Bone marrow (tissue), 2 donors: ENCODE results near the gene NUDT8.
"Not testable (repeated sequence)": the region's sequence is repeated elsewhere in the genome, so short reads cannot be mapped to it uniquely, and the experiment has no call there.

Source experiments
- DNase-seq, 2 donors: peaks; one replicate each; lab custom pipeline; 2025; lab: John Stamatoyannopoulos, UW

The NUDT8 gene

DNA sequence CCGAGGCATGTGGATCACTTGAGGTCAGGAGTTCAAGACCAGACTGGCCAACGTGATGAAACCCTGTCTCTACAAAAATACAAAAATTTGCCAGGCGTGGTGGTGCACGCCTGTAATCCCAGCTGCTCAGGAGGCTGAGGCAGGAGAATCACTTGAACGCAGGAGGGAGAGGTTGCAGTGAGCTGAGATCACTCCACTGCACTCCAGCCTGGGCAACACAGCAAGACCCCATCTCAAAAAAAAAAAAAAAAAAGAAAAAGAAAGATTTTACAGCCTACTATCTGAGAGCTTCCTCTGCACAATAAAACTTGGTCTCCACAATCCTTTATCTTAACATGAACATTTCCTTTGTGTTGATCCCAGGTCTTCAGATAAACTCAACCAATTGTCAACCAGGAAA, 31.0 kb upstream of the NUDT8 start:
- DNase-seq, result not testable (repeated sequence)

DNA sequence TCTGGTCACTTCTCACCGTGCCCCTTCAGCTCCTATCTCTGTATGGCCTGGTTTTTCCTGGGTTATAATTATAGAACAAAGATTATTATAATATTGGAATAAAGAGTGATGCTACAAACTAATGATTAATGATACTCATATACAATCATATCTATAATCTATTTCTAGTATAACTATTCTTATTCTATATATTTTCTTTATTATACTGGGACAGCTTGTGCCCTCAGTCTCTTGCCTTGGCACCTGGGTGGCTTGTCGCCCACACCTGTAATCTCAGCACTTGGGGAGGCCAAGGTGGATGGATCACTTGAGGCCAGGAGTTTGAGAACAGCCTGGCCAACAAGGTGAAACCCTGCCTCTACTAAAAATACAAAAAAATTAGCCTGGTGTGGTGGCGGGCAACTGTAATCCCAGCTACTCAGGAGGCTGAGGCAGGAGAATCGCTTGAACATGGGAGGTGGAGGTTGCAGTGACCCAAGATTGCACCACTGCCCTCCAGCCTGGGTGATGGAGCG, 30.0 kb upstream of the NUDT8 start:
- not testable (repeated sequence) for DNase-seq

DNA sequence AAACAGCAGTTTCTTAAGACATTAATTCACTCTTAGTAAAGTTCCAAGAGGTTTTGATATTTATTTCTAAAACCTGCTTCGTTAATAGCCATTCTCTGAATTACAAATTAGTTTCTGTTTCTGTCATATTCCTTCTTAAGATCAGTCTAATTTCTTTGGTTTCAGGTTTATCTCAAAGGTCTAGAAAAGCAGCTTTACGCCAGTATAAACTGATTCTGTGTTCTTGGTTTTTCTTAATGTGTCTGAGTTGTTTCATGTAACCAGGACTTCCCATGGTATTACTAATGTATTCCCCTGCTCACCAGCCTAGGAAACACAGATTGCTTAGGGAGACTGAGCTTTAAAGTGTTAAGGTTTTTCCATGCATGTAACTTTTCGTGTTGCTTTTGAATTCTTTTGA, 27.6 kb upstream of the NUDT8 start:
- no peak for DNase-seq

- DNase-seq, result peak in 1 of 2 donors; percentile 70
Observed at GRCh38 chr11:67656278-67656922, 26.7 kb upstream of the NUDT8 start.

- no peak for DNase-seq
Observed at GRCh38 chr11:67654225-67654624, 24.5 kb upstream of the NUDT8 start.

GRCh38 chr11:67652965-67653845, 23.5 kb upstream of the NUDT8 start:
- DNase-seq, result no peak

DNA sequence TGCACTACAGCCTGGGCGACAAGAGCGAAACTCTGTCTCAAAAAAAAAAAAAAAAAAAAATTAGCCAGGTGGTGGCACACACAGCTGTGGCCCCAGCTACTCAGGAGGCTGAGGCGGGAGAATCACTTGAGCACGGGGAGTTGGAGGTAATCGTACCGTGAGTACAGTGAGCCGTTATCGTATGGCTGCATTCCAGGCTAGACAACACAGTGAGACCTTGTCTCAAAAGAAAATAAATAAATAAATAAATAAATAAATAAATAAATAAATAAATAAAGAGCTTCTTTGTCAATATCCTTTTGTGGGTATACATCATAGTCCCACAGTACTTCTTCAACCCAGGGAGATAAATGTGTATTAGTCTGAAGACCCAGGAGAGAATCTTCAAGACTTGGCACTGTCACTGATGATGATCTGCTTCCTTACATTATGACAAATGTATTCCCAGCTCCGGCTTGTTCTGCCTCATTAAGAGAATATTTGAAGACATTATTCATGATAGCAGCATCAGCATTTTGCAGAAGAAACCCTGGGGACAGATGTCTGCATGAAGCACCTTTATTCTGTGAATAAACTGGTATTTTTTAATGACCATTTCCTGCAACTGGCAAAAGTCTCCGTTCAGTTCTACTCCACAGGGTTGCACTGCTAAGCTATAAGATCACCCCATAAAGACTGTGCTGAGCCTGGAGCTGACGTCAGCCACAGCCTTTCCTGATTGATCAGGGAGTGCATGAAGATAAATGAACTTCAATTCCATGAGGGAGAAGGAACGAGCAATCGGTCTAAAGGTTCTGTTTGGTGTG, 22.4 kb upstream of the NUDT8 start:
- DNase-seq, result no peak

GRCh38 chr11:67649634-67650510, 20.1 kb upstream of the NUDT8 start:
- DNase-seq, result no peak

DNA sequence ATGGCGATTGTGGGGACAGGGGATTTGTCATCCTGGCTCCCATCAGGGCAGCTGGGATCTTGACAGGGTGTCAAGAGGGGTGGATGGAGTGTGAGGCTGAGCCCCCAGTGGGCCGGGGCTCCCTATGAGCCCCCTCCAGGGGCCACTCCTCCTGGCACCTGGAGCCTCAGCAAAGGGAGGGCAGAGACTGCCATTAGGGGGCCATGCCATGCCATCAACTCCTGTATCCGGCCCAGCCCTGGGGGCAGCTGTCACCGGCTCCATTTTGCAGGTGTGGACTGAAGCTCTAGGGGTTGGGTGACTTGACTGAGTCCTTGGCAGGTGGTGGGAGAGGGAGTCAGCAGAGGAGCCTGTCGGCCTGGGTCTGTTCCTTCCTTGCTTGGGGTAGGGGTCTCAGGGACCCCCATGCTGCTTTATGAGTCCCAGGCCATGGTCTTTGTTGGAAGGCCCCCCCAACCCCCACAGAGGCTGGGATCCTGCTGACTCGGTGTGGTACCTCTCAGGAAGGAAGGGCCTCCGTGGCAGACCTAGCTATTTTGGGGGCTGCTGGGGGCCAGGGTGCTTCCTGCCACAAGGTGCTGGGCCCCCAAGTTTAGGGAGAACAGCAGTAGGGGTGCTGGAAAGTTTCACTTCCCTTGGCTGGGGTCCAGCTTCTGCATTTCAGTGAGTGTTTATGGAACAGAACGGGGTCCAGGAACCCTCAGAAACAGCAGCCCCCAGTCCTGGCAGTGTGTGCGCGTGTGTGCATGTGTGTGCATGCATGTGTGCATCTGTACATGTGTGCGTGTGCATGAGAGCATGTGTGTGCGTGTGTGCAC, 19.3 kb upstream of the NUDT8 start:
- peak in 1 of 2 donors; percentile 78 for DNase-seq

DNA sequence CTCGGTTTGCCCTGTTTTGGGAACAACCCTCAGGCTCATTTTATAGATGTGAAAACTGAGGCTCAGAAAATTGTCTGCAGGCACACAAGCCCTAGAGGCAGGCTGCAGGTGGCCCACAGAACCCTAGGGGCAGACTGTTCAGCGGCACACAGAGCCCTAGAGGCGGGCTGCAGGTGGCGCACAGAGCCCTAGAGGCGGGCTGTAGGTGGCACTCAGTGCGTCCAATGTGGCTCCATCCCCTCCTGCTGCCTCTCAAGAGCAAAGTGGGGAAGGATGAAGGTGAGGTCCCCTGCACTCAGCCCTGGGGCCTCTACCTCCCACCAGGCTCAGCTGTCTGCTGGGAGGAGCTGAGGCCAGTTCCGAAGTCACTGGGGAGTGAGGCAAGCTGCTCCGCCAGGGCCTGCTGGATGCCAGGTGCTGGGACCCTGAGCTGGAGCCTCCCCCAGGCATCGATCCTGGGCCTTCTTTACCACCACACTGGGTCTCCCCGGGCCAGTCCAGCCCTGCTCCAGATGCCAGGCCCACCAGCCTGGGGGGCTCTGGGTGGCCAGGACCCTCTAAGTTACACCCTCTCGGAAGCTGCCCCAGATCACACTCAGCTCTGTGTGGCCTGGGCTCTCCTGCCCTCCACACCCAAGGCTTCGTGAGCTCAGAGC, 18.5 kb upstream of the NUDT8 start:
- DNase-seq, result peak in 1 of 2 donors; percentile 10

DNA sequence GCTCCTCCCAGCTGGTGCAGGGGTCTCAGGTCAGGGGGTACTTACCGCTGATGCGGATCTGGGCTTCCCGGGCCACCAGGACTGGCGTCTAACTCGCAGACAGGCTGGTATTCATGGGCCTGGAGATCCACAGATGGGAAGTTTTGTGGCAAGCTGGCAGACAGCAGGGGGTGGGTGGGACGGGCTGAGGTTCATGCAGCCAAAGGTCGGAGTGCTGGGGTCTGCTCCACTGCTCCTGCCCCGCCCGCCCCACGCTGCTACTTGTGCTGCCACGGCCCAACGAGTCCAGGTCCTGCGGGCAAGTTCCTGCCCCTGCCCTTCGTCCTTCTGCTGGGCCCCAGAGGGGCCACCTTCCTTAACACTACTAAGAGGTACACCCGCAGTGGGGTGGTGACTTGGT, 17.7 kb upstream of the NUDT8 start:
- no peak for DNase-seq

DNA sequence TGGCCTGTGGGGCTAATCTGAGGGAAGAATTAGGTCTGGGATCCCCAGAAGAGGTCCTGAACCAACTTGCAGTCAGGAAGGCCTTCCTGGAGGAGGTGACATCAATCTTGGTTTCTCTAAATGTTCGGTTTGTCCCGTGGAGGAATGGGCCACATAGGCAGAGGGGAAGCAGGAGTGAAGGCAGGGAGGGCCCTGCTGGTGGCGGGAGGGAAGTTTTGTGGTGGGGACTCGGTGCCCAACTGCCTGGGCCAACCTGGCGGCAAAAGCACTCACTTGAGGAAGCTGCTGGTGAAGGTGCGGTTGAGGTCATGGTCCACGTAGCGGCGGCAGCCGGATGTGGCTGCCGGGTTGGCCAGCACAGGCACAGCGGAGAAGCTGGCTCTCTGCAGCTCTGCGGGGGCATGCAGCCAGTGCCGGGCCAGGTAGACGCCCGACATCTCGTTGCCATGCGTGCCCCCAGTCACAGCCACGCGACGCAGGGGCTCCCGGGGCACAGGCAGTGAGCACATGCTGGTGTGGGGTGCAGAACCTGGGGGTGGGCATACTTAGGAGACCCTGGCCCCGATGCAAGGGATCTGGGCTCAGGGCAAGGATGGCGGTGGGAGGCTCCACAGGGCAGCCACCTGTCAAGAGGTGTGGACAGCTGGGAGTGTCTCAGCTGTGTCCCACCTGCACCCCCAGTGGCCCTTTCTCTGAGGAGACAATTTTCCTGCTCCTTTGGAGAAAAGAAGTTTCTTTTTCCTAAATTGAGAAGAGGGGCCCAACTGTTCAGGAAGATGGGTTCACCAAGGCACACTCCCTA, 17.0 kb upstream of the NUDT8 start:
- DNase-seq, result peak in 1 of 2 donors; percentile 41

DNA sequence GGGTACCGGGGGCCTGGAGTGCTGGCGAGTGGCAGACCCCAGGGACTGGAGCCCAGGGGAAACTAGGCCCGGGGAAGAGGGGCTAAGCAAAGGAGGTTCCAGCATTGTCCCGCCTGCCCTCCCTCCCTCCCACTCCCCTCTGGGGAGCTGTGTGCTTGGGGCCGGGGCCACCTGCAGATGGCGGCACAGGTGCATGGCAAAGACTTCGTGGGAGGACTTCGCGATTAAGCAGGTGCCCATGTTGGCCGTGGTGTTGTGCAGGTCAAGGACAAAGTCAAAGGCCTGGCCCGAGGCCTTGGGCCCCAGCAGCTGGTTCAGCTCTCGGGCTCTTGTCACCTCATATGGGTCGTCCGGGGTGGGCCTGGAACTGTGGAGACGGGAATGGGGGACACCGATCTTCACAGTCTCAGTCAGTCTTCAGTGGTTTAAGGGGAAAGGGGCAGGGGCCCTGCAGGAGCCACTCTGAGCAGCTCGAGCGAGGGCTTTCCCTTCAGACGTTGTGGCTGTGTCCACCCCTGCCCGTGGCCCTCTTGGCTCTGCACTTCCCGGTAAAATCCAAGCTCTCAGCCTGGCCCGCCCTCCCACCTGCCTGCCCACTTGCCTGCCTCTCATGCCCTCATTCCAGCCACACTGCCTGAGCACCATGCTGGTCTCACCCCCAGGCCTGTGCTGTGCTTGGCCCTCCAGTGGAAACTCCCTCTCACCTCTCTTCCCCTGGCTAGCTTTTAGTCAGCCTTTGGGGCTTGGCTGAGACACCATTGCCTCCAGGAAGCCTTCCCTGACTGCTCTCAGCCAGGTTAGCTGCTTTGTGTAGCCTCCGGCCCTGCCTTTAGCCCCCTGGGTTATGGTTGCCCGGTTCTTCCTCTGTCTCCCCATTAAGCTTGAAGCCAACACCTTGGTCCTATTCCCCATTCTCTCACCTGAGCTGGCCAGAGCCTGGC, 16.1 kb upstream of the NUDT8 start:
- no peak for DNase-seq

DNA sequence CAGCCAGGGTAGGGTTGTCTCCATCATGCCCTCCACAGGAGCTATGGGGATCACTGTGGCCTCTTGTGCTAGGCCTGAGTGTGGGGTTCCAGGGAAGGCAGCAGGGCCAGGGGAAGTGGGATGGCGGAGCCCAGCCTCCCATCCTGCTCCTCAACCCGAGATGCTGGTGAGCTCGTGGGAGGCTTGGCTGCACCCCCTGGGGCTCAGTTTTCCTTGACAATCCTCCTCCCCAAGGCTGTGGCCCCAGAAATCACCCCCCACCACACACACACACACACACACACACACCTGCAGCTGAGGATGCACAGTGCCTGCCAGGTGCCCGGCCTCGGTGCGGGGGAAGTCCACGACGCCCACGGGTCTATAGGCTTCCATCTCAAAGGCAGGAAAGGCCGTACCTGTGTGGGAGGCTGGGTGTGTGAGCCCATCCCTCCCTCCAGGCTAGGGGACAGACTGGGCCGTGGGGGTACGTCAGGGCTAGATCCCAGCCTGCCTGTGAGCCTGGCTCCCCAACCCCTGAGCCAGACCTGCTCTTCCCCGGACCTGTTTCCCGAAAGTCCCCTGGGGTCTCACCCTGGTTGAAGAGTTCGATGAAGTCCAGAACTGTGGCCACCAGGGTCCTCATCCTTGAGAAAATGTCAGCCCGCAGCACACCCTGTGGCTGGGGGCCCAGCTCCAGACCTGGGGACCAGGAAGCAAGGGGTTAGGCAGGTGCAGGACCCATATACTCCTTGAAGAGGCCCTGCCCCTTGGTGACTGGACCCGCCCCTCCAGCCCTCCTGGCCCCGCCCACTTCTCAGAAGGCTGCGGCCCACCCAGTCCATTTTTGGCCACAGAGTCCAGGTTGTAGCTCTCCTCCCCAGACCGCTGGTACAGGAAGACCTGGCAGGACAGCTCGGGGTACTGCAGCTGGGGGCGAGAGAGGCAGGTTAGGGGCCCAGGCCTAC, 15.0 kb upstream of the NUDT8 start:
- no peak for DNase-seq

DNA sequence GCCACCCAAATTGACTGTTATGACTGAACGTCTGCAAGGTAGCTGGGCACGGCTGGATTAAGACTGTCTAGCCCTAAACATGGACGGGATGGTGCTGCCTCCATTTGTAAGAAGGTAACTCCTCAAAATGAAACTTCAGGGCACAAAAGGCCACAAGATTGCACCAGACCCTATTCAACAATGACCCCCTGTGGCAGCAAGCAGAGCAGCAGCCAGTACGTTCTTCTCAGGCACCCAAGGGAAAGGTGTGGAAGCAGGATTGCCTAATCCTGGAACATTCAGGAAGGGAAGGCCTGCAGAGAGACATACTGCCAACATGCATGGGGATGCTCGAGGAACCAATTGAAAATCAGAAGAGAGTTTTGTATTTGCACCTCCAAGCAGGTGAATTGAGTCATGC, 14.3 kb upstream of the NUDT8 start:
- no peak for DNase-seq

GRCh38 chr11:67642173-67643120, 12.7 kb upstream of the NUDT8 start:
- DNase-seq, result no peak
